Gastroesophageal sphincter (tissue), 4 donors: ENCODE data around the gene MAGI3. TPM values are rescaled to one million over a fixed set of nuclear protein-coding genes. Genes with fewer than 3 reads are reported as not detected.
"Not testable (repeated sequence)": the region's sequence is repeated elsewhere in the genome, so short reads cannot be mapped to it uniquely, and the experiment has no call there.

ENCODE experiments used
- ATAC-seq: fragments of 150-250 bp; one replicate; pipeline ENCODE4 v1.9.1; 2016; ENCODE audit warnings: mild to moderate bottlenecking, moderate library complexity
- H3K27ac ChIP-seq, 4 donors: fragments of 200-600 bp; sonication (generic) in 3 of 4; 1 replicate in 3 of 4; 2 replicates in 1 of 4; pipeline ENCODE4 v1.5.1; 2016 to 2019
- H3K27me3 ChIP-seq: fragments of 200-600 bp; sonication (generic); one replicate; pipeline ENCODE4 v1.5.1; 2019
- H3K36me3 ChIP-seq, 2 donors: fragments of 200-600 bp; sonication (generic); one replicate each; pipeline ENCODE4 v1.5.1; 2019; ENCODE audit warnings: control low read depth in 1 of 2
- H3K4me1 ChIP-seq, 3 donors: fragments of 200-600 bp; sonication (generic); 1 replicate in 2 of 3; 2 replicates in 1 of 3; pipeline ENCODE4 v1.5.1; 2016 to 2019; ENCODE audit warnings: control low read depth in 2 of 3
- H3K4me3 ChIP-seq, 2 donors: fragments of 200-600 bp; sonication (generic); one replicate each; pipeline ENCODE4 v1.5.1; 2019; ENCODE audit warnings: mild to moderate bottlenecking in 1 of 2, moderate library complexity in 1 of 2
- H3K9me3 ChIP-seq, 3 donors: fragments of 200-600 bp; sonication (generic); one replicate each; pipeline ENCODE4 v1.5.1; 2017 to 2019; ENCODE audit warnings: control low read depth in 2 of 3
- EP300 ChIP-seq: sonication (generic); formaldehyde crosslinking; IDR thresholded peaks from one replicate; pipeline ENCODE4 v1.6.1; 2017; ENCODE audit warnings: antibody characterized with exemption, mild to moderate bottlenecking
- POLR2A ChIP-seq, 2 donors: fragments of 450-650 bp; IDR thresholded peaks; one replicate each; pipeline ENCODE4 v1.6.1; 2017; ENCODE audit warnings: antibody characterized with exemption in 2 of 2, mild to moderate bottlenecking in 2 of 2, moderate library complexity in 1 of 2
- POLR2AphosphoS5 ChIP-seq: sonication (generic); formaldehyde crosslinking; IDR thresholded peaks from one replicate; pipeline ENCODE4 v1.6.1; 2017; ENCODE audit warnings: antibody characterized with exemption
- WGBS, 2 donors: methylation state at CpG; one replicate each; pipeline ENCODE4 v1.1.5; 2018; ENCODE audit warnings: low coverage in 1 of 2; 5-methylcytosine and 5-hydroxymethylcytosine counted together
- total RNA-seq, 4 donors: library from RNA; depleted of rRNA; stranded (reverse); fragments of >200 nt; gene quantifications; one replicate each; pipeline ENCODE4 v1.1.0, GENCODE V29; 2016
- TF ChIP-seq, protein P1 (sequence below), 4 experiments: fragments of 200-600 bp in 2 of 4; fragments of 450-650 bp in 2 of 4; sonication (generic) in 1 of 4; IDR thresholded peaks; one replicate each; pipeline ENCODE4 v1.5.1; 2017 to 2019; ENCODE audit warnings: antibody characterized with exemption in 4 of 4, mild to moderate bottlenecking in 2 of 4, moderate library complexity in 2 of 4

MAGI3 gene
- total RNA-seq, 4 donors from 2014 or later = 18.2 to 26.6 (median 22.7) TPM

- TF ChIP-seq POLR2A (IDR thresholded peaks at IDR 0.05) (no peak), EP300 (no peak), POLR2AphosphoS5 (no peak)
- TF ChIP-seq, protein P1, sequence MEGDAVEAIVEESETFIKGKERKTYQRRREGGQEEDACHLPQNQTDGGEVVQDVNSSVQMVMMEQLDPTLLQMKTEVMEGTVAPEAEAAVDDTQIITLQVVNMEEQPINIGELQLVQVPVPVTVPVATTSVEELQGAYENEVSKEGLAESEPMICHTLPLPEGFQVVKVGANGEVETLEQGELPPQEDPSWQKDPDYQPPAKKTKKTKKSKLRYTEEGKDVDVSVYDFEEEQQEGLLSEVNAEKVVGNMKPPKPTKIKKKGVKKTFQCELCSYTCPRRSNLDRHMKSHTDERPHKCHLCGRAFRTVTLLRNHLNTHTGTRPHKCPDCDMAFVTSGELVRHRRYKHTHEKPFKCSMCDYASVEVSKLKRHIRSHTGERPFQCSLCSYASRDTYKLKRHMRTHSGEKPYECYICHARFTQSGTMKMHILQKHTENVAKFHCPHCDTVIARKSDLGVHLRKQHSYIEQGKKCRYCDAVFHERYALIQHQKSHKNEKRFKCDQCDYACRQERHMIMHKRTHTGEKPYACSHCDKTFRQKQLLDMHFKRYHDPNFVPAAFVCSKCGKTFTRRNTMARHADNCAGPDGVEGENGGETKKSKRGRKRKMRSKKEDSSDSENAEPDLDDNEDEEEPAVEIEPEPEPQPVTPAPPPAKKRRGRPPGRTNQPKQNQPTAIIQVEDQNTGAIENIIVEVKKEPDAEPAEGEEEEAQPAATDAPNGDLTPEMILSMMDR (IDR thresholded peaks at IDR 0.05) = no peak
- H3K27ac ChIP-seq = no peak overlapping the region
- no peaks in the 10 kb centered on the region for H3K27me3 ChIP-seq
- no peaks in the 10 kb centered on the region for H3K4me1 ChIP-seq
- no peak overlapping the region for H3K4me3 ChIP-seq
- ATAC-seq = no peak
- H3K36me3 ChIP-seq = no peaks in the 10 kb centered on the region
- WGBS, 2 donors = 91% methylated on average over 3 of the region's 5 CpGs; no CpG with 5 or more reads in 1 of the 2 donors
- peaks cover 0 to 40% (median 0%) of the 10 kb centered on the region in 3 donors for H3K9me3 ChIP-seq
Measured at GRCh38 chr1:113479713-113480676, 89.7 kb downstream of the MAGI3 start.

- not testable (repeated sequence) for H3K27ac ChIP-seq, ATAC-seq, H3K4me1 ChIP-seq, H3K27me3 ChIP-seq, H3K4me3 ChIP-seq, H3K36me3 ChIP-seq
- H3K9me3 ChIP-seq = peaks cover 0 to 12% (median 0%) of the 10 kb centered on the region in 3 donors
- 93 to 100% methylated on average over 2 to 3 of the region's 3 CpGs for WGBS, 2 donors
Measured at GRCh38 chr1:113485131-113485530, 94.8 kb downstream of the MAGI3 start.

GRCh38 chr1:113488576-113489177 is 98.4 kb downstream of the MAGI3 start:
- Histone ChIP-seq H3K9me3 (peaks cover 0 to 11% (median 0%) of the 10 kb centered on the region in 3 donors), H3K4me3 (no peak overlapping the region), H3K27me3 (no peaks in the 10 kb centered on the region), H3K4me1 (no peaks in the 10 kb centered on the region), H3K36me3 (no peaks in the 10 kb centered on the region), H3K27ac (no peak overlapping the region)
- WGBS, 2 donors = 61 to 92% methylated on average over 2 to 3 of the region's 4 CpGs
- TF ChIP-seq, protein P1 (IDR thresholded peaks at IDR 0.05) = no peak
- TF ChIP-seq POLR2AphosphoS5 (no peak), EP300 (no peak), POLR2A (IDR thresholded peaks at IDR 0.05) (no peak)
- ATAC-seq = no peak

DNA sequence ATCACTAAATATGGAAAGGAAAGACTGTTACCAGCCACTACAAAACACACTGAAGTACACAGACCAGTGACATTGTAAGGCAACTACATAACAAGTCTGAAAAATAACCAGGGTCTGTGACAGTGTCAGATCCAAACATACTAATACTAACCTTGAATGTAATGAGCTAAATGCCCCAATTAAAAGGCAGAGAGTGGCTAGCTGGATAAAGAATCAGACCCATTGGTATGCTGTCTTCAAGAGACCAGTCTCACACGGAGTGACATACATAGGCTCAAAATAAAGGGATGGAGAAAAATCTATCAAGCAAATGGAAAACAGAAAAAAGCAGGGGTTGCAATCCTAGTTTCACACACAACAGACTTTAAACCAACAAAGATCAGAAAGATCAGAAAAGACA is 100.1 kb downstream of the MAGI3 start:
- H3K4me1 ChIP-seq = no peaks in the 10 kb centered on the region
- ATAC-seq = no peak
- H3K4me3 ChIP-seq = no peak overlapping the region
- no peaks in the 10 kb centered on the region for H3K36me3 ChIP-seq
- WGBS, 2 donors = 88 to 100% methylated on average over 1 of the region's 1 CpG
- H3K9me3 ChIP-seq = peaks cover 0 to 17% (median 0%) of the 10 kb centered on the region in 3 donors
- TF ChIP-seq POLR2A (IDR thresholded peaks at IDR 0.05) (no peak), EP300 (no peak), POLR2AphosphoS5 (no peak)
- TF ChIP-seq, protein P1 (IDR thresholded peaks at IDR 0.05) = no peak
- H3K27me3 ChIP-seq = no peaks in the 10 kb centered on the region
- no peak overlapping the region for H3K27ac ChIP-seq

GRCh38 chr1:113493533-113493932 is 103.2 kb downstream of the MAGI3 start:
- no peak for ATAC-seq
- Histone ChIP-seq H3K27me3 (no peaks in the 10 kb centered on the region), H3K4me1 (no peaks in the 10 kb centered on the region), H3K9me3 (peaks cover 0 to 11% (median 0%) of the 10 kb centered on the region in 3 donors), H3K36me3 (no peaks in the 10 kb centered on the region), H3K4me3 (no peak overlapping the region), H3K27ac (no peak overlapping the region)
- 74 to 100% methylated on average over 2 to 3 of the region's 3 CpGs for WGBS, 2 donors
- TF ChIP-seq POLR2AphosphoS5 = no peak
- TF ChIP-seq EP300 = no peak
- no peak for TF ChIP-seq POLR2A (IDR thresholded peaks at IDR 0.05)
- TF ChIP-seq, protein P1 (IDR thresholded peaks at IDR 0.05) = no peak
